Stimulated activated CD4-positive, alpha-beta T cell treated with anti-CD3 and anti-CD28 coated beads, Interleukin-2, amount 100 ng/mL, for 48 hours (primary cell): ENCODE measurements around the gene FARP2.
A peak's percentile ranks its signal among the peaks of the same experiment; 100 is the strongest.

Experiments used
- DNase-seq, 2 donors: peaks; one replicate each; pipeline ENCODE4 v3.0.0-alpha.2; 2020

The FARP2 gene

DNA sequence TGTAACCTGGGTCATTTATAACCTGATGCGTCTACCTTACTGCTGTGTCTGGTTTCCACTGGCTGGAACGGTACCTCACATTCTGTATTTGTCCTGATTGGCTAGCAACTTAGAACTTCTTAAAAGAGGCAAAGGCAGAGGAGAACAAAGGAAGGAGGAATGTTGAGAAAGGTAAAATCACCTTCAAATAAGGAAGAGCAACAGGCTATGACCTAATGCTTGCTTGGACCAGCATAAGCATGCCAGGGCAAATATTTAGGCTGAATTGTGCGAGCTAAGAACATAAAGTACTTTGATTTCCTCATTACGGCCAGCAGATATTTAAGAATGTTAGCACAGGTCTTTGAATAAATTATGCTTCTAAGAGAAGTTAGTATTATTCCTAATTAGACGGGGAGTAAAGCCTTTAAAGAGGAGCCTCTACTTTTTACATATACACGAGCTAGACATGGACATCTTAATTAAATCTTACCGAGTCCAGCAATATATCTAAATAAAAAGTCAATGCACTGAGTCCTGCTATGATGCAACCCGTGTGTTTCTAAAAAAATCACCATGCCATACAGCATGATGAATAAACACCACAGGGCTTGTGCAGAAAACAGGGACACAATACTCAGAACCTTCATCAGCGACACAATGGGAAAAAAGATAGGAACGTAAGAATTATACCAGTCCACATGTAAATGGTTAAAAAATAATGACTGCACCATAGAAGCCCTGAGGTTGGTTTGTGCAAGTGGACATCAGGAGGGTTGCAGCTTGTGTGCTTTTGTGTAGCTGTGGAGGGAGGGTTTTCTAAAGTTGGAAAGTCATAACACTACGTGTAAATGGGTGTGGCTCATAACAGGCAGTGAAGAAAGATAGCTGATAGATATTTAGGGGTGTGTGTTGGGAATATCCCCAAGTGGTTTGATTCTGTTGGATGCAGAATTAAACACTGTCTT is 26.1 kb upstream of the FARP2 start:
- DNase-seq: no peak

DNA sequence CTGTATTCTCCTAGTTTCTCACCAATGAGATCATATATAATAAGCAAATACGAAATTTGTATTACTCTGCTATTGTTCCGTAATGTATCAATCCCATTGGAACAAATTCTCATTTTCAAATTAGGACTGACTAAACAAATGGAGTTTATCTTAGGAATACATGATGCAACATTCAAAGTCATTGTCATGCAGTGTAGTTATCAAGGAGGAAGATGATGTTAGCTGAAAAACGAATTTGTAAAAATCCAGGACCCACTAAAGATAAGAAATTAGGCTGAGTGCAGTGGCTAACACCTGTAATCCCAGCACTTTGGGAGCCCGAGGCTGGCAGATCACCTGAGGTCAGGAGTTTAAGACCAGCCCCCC is 25.5 kb upstream of the FARP2 start:
- DNase-seq: no peak

- DNase-seq: no peak
Measured at GRCh38 chr2:241334813-241335212, 21.3 kb upstream of the FARP2 start.

- no peak for DNase-seq
Measured at GRCh38 chr2:241339839-241340630, 16.1 kb upstream of the FARP2 start.

DNA sequence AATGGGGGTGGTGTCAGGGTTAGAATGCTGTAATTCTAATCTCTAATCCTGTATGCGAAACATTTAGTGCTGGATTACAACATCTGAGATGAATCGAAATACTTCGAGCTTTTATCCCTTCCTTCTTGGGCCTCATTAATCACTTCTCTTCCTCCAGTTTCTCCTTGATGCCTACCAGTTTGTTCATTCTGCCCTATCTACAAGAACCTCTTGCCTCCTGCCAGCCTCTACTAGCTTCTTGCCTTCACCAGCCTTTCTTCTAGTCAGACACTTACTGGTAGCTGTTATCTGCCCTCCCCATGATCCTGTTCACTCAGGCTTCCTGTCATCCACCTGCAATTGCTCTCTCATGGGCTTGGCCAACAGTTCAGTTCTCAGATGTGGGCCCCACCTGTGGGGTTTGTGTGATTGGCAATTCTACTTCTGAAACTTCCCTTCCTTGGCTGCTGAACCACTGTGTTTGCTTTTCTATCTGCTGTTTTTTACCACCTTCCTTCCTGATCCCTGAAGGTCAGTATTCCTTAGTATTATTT is 15.4 kb upstream of the FARP2 start:
- no peak for DNase-seq

DNA sequence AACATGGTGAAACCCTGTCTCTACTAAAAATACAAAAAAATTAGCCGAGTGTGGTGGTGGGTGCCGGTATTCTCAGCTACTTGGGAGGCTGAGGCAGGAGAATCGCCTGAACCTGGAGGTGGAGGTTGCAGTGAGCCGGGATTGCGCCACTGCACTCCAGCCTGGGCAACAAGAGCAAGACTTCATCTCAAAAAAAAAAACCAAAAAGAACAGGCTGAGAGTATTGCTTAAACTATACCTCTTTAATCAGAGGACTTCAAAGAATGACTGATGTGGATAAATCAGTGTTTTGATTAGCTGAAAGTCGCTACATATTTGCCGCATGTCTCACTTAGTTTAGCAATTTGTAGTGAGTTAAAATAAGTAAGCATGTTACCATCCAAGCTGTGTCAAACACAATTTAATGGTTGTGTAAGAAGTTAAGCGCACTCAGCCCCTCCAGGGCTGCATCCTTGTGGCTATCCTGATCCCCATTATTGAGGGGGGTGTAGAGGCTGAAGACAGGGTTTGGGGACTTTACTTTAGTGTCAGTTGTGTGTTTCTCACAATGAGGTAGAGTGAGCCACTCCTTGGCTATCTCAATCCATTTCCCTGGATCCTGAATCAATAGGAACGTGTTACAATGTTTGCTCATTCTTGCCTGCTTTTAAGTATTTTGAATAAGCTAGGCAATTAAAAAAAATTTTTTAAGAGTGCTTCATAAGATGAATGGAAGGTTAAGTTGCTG is 11.0 kb upstream of the FARP2 start:
- no peak for DNase-seq

- DNase-seq: no peak
Measured at GRCh38 chr2:241349941-241350340, 6.1 kb upstream of the FARP2 start.

GRCh38 chr2:241350530-241350877 is 5.6 kb upstream of the FARP2 start:
- no peak for DNase-seq

DNA sequence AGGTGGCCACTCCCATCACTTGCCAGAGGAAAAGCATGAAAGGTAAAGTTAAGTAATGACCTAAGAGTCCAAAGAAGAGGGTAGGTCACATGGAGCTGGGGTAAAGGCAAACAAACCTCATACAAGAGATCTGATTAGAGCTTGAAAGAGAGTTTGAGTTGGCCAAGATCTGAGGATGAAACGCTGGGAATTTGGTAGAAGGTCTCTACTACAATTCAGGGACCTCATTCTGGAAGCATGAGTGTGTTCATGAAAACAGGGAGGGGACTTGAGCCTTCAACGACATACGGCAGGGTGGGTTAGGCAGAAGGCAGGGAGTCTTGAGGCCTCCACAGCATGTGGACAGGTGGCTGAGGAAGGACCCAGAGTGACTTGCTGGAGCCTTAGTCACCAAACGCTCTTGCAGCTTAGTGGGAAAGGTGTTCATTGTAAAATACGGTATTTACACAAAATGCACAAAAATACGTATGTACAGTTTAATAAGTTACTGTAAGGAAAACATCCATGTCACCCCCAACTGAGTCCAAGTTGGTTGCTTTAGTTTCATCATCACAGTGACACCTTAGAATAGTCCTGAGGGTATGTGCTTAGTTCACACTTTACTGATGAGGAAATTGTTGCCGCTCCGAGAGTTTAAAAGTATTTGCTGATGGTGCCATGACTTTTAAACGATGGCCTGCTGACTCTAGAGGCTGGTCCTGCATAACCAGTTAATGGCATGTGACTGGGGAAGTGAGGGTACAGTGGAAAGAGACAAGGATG is 5.0 kb upstream of the FARP2 start:
- no peak for DNase-seq

- DNase-seq: no peak
Measured at GRCh38 chr2:241351640-241352031, 4.4 kb upstream of the FARP2 start.

- no peak for DNase-seq
Measured at GRCh38 chr2:241352227-241352626, 3.9 kb upstream of the FARP2 start.

- peak; percentile 49 to 57 for DNase-seq
Measured at GRCh38 chr2:241354668-241355658, 1.1 kb upstream of the FARP2 start.

DNA sequence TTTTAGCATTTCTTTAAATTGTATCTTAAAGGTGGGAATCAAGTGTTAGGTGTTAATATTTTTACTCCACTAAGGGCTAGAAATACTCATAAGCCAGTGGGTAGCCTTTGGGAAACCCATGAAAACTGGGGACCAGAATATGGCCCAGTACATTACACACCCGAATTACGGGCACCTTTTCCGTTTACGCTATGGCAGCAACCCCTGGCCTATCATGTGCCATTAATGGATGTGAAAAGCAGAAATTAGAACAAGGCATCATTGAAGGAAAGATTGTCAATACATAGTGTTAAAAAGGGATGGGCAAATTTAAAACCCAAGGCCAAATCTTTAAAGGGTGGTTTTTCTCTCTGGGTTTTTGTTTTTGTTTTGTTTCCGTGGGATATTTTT is 781 bp downstream of the FARP2 start:
- no peak for DNase-seq

DNA sequence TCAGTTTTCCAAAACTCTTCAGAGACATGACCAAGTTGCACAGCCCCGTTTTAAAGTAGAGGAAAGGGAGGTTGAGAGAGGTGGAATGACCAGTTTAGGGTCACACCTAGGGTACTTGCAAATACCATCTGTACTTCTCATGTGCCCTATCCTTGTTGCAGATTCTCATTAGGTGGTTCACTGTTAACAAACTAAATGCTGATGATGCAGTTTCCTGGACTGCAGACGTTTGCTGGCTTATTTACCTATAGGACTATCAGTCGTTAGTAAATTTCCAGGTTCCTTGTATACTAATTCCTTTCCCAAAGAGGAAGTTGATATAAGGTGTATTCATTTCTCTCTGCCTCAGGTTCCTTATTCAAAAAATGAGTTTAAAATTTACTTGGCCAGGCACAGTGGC is 1.4 kb downstream of the FARP2 start:
- no peak for DNase-seq

DNA sequence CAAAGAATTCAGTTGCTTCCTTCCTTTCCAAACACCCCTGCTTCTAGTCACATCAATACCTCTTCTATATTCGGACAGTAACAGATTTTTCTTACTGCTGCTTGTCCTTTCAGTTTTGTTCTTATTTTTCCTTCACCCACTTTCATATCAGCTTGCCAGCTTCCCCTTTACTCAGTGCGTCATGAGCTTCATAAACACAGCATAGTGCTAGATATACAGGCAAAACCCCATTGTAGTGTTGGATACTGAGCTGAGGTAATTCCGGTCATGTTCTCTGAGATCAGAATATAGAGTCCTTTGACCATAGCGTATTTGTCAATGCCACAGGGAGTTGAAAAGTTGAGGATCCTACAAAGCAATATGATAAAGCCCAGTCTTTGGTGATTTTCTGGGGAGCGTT is 2.4 kb downstream of the FARP2 start:
- no peak for DNase-seq

GRCh38 chr2:241359481-241360045 is 3.5 kb downstream of the FARP2 start:
- no peak for DNase-seq

DNA sequence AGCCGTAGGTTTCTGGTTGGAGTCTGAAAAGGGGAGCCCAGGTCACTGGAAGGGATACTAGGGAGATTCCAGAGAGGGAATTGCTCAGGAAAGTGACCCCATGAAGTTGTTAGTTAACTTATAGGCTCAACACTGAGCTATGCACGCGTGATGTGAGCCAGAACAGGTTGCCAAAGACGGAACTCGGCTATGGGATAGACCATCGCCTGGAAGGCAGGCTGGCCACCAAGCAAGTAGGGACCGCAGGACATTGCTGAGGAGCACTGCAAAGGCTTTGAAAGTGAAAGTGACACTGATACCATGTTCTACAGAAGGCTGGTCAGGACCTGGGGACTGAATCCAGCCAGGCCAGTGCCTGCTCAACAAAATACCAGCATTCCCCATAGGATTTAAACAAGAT is 7.3 kb downstream of the FARP2 start:
- DNase-seq: no peak

DNA sequence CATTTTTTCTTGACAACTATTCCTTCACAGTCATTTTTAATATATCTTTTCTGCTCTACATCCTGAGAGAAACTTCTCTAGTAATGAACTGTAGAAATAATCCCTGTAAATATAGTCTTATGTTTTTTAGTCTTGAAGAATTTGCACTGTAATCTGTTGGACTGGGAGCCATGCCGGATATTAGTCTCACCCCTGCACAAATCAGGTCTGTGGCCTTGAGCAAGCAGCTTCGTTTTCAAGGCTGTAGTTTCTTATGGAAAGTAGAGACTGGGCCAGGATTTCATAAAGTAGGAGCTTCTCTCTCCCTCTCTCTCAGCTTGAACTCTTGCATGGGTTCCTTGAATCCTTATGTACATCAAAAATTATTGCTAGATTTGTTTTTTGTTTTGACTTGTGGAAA is 8.7 kb downstream of the FARP2 start:
- no peak for DNase-seq

DNA sequence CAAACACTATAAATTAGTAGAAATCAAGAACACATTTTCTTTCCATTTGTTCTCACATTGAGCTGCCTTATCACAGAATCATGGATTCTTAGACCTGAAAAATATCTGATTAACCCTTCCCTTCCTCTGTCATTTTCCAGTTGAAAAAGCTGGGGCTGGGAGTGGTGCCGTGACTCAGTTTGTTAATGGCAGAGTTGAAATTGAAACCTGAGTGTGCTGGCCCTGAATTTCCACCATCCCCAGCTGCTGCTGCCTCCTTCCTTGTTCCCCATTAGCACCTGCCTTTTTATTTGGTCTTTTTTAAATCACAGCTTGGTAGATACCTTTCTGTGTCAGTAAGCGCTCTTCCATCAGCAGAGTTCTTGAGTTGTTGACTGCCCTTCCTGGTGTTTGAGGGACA is 10.6 kb downstream of the FARP2 start:
- DNase-seq: no peak

DNA sequence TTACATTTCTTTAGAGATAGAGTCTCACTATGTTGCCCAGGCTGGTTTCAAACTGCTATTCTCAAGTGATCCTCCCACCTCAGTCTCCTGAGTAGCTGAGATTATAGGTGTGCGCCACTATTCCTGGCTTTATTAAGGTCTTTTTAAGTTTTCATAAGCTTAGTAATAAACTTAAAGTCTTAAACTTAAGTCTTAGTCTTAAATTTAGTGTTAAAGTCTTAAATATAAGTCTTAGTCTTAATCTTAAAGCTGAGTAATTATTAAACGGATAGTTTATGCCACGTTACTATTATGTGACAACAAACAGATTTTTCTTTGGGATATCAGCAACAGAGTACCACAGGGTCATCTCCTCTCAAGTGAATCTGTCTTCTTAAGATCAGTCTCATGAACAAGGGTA is 12.6 kb downstream of the FARP2 start:
- no peak for DNase-seq
